KOPT-K1 (cell line): ENCODE results near the gene FUCA2.

ENCODE experiments used
- H3K27ac ChIP-seq: fragments of 200-600 bp; sonication (generic); 2 replicates; pipeline ENCODE4 v1.5.1; 2016; ENCODE audit warnings: antibody characterized with exemption, mild to moderate bottlenecking, low read depth, low read length; ENCODE audit not compliant: poor library complexity, severe bottlenecking
- H3K36me3 ChIP-seq: fragments of 200-600 bp; sonication (generic); 2 replicates; pipeline ENCODE4 v1.5.1; 2017; ENCODE audit warnings: antibody characterized with exemption, mild to moderate bottlenecking, low read length, moderate library complexity; ENCODE audit not compliant: insufficient read depth
- H3K9me3 ChIP-seq: fragments of 200-600 bp; sonication (generic); 2 replicates; pipeline ENCODE4 v1.5.1; 2017; ENCODE audit warnings: antibody characterized with exemption, low read length, mild to moderate bottlenecking; ENCODE audit not compliant: insufficient read depth, poor library complexity, severe bottlenecking

The FUCA2 gene

DNA sequence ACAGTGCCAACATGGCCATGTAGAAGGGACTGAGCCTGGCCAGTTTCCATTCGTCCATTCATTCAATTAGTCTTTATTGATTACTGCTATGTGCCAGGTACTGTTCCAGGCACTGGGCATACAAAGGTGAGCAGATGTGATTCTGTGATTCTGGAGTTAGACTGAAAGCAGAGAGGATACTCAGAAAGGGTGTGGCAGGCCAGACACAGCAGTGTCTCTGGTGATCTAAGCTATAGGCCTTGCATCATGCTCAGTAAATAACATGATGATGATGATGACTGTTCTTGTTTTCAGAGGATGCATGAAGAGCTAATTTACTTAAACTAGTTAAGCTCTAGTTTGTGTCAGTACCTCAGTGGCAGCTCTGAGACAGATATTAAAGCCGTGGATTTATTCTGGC lies 31.4 kb upstream of the FUCA2 start:
- no peaks in the 10 kb centered on the region for H3K9me3 ChIP-seq
- no peaks in the 10 kb centered on the region for H3K36me3 ChIP-seq
- H3K27ac ChIP-seq, result no peak overlapping the region

DNA sequence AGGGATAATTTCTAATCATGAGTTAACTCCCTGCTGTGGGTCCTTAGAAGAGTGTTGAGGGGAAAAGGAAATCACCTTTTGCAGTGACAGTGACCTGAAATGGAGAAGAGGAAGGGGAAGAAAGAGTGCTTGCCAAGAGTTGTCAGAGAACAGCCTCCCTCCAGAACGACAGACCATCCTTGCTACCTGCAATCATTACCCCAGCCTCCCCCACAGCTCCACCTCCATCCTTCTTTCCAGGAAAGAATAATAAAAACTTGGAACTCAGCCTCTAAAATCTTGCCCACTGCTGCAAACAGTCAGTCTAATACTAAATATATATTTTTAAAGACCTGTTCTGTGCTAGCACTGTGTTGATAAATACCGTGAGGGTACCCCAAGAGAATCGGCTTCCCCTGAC lies 28.7 kb upstream of the FUCA2 start:
- Histone ChIP-seq H3K27ac (no peak overlapping the region), H3K36me3 (no peaks in the 10 kb centered on the region), H3K9me3 (no peaks in the 10 kb centered on the region)

DNA sequence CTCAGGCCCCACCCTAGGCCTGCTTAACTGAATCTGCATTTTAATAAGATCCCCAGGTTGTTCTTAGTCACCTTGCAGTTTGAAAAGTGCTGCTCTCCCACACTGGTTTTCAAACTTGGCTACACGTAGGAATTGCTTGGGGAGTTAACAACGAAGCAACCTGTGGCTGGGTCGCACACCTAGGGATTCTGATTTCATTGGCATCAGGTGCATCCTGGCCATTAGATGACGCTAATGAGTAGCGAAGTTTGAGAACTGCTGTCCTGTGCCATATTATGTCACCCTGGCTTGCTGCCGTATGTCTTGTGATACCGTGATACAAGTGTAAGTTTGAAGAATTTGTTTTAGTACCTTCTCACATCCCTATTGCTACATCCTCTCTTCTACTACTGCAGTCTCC lies 28.2 kb upstream of the FUCA2 start:
- Histone ChIP-seq H3K36me3 (no peaks in the 10 kb centered on the region), H3K9me3 (no peaks in the 10 kb centered on the region), H3K27ac (no peak overlapping the region)

DNA sequence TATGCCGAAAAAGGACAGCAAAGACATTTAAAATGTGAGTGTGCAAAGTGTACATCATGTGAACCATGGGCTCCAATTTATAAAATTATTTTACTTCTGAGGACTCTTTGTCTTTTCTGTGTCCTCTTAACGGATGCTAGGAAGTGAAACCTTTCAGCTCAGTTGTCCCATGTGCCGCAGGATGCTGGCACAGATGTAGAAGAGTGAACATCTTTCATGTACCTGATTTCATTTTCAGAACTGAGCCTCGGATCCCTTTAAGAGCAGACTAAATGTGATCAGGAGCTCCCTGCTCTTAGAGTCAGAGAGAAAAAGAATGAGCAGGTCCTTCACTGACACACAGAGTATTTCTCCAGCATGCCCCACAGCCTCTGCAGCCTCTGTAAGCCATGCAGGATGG lies 27.6 kb upstream of the FUCA2 start:
- Histone ChIP-seq H3K27ac (no peak overlapping the region), H3K9me3 (no peaks in the 10 kb centered on the region), H3K36me3 (no peaks in the 10 kb centered on the region)

DNA sequence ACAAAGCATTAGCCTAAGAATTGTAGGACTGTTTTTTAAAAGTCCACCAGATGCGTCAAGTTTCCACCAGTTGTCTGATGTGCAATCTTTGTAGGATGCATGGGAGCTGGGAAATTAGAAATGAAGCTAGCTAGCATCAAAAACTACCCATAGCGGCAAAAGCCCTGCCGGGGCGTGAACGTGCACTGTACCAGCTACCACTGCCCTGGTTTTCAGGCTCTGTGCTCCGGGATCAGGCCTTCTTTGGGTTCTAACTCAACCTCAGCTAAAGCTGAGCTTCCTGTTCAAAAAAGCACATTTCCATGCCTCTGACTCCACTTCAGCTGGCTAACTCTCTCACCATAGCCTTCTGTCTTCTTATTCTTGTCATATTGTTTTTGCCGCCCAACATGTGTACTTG lies 26.9 kb upstream of the FUCA2 start:
- Histone ChIP-seq H3K9me3 (no peaks in the 10 kb centered on the region), H3K27ac (no peak overlapping the region), H3K36me3 (no peaks in the 10 kb centered on the region)

DNA sequence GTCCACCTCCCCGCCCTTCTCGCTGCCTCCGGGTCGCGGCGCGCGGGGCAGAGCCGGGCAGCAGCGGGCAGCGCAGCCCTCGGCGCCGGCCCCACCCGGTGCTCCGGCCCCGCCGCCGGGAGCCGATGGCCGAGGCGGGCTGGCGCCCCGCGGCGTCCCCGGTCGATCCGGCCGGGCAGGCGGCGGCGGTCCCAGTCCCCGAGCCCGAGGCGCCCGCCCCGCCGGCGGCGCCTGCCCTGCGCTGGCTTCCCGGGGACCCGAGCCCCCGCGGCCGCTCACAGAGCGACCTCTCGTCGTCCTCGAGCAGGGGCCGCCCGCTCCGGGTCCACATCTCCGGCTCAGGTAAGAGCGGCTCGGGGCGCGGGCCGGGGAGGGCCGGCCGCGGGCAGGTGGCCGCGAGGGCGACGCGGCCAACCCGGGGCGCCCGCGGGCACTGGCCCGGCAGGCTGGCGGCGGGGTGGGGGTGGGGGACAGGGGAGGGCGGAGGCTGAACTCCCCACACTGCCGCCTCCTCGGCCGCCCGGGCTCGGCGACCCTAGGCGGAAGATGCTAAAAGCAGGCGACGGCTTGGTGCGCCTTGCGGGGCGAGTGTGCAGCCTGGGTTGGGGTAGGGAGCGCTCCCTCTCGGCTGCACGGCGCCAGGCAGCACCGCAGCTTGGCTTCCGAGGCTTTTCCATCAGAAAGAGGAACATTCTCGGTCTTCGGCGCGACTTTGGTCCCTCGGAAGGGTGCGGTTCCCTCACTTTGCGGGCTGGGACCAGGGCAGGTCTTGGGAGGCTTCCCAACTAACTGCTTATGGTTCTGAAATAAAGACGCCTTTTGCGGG lies 25.6 kb upstream of the FUCA2 start:
- no peak overlapping the region for H3K27ac ChIP-seq
- no peaks in the 10 kb centered on the region for H3K36me3 ChIP-seq
- H3K9me3 ChIP-seq, result no peaks in the 10 kb centered on the region

DNA sequence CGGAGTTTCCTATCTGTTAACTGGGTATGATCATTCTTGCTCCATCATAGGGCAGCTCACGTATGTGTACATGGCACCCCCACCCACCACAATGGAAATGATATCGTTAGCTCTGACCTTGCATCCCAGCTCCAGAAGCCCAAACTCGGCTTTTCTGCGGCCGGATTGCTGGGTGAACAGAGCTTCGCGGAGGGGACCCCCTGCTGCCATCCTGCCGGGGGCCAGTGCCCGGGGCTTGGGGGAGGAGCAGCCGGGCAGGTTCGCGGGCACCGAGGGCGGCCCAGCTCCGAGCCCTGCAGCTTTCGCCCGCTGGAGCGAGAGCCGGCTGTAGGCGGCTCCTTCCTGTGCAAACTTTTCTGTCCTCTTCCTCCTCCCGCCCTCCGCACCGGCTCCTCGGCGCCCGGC lies 24.9 kb upstream of the FUCA2 start:
- no peaks in the 10 kb centered on the region for H3K36me3 ChIP-seq
- no peak overlapping the region for H3K27ac ChIP-seq
- H3K9me3 ChIP-seq, result no peaks in the 10 kb centered on the region

DNA sequence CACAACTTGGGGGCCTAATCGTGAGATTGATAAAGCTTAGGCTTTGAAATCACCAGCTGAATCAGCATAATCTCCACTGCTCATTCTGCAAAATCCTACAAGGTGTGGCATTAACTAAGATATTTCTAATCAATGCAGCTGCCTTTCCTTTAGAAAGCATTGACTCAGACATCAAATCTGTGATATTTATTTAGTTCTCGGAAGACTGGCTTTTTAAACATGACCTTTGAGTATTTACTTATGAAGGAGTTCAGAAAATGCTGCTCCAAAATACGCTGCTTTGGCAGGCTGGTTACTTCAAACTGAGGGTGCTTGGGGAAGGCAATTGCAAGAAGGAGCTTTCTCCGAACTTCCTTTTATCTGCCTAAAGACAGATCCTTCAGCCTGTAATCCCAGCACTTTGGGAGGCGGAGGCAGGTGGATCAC lies 23.7 kb upstream of the FUCA2 start:
- Histone ChIP-seq H3K27ac (no peak overlapping the region), H3K9me3 (no peaks in the 10 kb centered on the region), H3K36me3 (no peaks in the 10 kb centered on the region)

DNA sequence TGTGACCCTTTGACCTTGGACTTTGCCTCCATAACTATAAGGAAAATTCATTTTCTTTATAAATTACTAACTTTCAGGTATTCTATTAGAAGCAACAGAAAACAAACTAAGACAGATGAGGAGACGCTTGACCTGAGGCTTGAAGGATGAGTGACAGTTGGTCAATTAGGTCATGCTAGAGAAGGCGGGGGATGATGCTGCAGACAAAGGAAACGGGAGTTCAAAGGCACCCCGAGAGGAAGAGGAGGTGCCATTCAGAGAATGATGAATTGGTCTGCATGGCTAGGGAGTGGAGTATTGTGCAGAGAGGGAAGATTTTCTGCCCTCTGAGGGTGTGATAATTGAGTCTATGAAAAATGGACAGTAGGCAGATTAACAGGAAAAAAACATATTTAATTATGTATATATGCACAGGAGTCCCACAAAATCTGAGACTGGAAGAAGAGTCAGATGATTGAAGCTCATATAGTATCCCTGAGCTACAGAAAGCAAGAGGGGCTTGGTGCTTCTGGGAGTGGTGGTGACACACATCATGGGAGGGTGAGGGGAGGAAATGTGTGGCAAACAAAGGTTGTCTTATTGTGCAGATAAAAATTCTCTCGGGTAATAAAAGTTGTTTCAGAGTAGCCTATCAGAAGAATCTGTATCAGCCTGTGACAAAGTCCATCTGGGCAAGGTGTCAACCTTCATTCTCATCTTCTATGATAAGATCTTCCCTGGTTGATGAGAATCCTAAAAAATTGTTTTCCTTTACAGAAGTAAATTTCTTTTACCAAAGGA lies 20.4 kb upstream of the FUCA2 start:
- Histone ChIP-seq H3K36me3 (no peaks in the 10 kb centered on the region), H3K27ac (no peak overlapping the region), H3K9me3 (no peaks in the 10 kb centered on the region)

DNA sequence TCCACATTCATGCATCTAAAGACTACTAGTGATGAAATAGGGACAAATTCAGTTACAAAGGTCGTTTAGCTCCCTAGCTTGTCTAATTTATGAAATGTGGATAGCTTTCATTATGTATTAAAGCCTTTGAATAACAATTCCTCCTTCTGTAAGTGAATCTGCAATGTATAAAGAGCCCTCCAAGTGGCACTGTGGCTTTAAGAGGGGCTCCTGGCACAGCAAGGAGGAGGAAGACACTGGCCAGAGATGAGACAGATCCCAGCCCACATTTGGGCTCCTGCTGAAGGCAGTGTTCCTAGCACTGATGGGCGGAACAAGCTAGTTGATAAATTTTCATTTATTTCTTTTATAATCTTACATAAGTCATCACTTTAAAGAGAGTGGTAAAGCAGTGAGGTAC lies 17.6 kb upstream of the FUCA2 start:
- H3K36me3 ChIP-seq, result no peaks in the 10 kb centered on the region
- no peak overlapping the region for H3K27ac ChIP-seq
- no peaks in the 10 kb centered on the region for H3K9me3 ChIP-seq

DNA sequence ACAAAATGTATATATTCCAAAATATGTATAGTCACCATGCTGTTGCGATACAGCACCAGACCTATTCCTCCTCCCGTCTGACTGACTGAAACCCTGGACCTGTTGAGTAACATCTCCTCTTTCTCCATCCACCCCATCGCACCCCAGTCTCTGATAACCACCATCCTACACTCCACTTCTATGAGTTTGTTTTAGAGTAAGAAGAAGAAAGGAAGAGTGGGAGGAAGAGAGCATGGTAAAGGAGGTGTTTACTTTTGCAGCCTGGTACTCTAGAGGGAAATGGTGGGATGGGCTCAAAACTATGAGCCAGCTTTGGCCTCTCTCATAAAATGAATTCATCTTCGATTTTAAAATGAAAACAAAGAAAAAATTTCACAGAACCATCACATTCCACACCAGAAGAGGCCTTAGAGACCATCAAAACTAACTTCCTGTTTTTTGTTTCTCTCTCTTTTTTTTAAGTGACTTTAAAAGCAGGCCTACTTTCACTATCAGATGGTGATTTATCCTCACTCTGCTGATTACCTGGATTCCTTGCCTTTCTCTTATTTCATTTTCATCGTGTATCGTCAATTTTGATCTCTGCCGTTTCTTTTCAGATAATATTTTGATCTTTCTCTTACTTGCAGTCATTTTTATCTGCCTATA lies 16.8 kb upstream of the FUCA2 start:
- H3K9me3 ChIP-seq, result no peaks in the 10 kb centered on the region
- no peaks in the 10 kb centered on the region for H3K36me3 ChIP-seq
- H3K27ac ChIP-seq, result no peak overlapping the region

DNA sequence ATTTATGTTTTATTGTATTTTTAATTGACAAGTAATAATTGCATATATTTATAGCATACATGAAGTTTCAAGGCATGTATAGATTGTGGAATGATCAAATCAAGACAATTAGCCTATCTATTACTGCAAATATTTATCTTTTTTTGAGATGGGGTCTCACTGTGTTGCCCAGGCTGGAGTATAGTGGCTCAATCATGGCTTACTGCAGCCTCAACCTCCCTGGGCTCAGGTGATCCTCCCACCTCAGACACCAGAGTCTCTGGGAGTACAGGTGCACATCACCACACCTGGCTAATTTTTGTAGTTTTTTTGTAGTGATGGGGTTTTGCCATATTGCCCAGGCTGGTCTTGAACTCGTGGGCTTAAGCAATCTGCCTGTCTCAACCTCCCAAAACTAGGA lies 16.2 kb upstream of the FUCA2 start:
- Histone ChIP-seq H3K9me3 (no peaks in the 10 kb centered on the region), H3K27ac (no peak overlapping the region), H3K36me3 (no peaks in the 10 kb centered on the region)

DNA sequence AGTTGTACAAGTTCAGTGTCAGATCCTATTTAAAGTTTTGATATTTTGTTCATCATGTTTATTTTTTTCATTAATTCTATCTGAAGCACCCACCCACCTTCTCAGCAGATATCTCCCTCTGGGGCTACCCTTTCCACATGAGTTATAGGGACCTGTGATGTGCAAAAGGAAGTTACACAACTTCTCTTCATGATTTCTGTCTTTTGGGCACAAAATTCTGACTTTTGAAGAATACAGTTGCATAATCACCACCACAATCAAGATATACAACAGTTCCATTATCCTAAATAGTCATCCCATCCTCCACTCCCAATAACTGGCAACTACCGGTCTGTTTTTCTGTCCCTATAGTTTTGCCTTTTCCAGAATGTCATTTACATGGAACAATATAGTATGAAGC lies 13.8 kb upstream of the FUCA2 start:
- Histone ChIP-seq H3K36me3 (no peaks in the 10 kb centered on the region), H3K9me3 (no peaks in the 10 kb centered on the region), H3K27ac (no peak overlapping the region)

DNA sequence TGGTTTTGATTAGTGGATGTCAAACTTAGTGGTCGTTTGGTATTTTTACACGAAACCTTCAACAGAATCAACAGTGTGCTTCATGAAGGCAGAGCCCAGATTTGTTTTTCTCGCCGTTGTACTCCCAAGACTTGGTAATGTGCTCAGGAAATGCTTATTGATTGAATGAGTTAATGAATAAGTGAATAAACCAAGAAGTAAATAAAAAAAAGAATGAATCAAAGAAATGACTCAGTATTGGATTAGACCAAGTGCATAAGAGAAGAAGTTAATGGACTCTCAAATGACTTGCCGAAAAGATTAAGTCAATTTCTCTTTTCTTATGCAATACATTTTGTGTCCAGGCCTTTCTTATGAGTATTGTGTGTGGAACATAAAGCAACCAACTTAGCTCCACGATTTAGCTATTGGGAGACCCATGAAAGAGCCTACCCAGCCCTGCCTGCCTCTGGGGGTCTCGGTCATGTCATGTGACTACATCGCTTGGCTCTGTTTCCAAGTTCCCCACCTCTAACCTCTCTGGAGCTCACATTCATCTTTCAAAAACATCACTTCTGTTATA lies 10.6 kb upstream of the FUCA2 start:
- Histone ChIP-seq H3K9me3 (no peaks in the 10 kb centered on the region), H3K36me3 (no peaks in the 10 kb centered on the region), H3K27ac (no peak overlapping the region)

DNA sequence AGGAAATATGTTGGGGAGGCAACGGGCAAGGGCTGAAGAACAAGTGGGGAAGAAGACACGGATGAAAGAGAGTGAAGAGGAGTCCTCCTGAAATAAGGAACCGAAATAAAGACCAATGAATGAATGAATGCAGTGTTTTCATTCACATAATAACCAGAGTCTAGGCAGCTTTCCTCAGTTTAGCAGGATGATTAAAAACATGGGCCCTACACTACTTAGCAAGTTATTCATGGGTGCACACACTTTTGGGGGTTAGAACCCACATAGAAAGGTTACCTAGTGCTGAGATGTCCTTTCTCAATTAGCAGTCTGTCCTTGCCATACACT lies 5.9 kb upstream of the FUCA2 start:
- Histone ChIP-seq H3K27ac (no peak overlapping the region), H3K9me3 (no peaks in the 10 kb centered on the region), H3K36me3 (no peaks in the 10 kb centered on the region)
